Keratinocyte (primary cell): ENCODE measurements around the gene LTF.

Experiments used
- EZH2 ChIP-seq: IDR thresholded peaks from one replicate; pipeline ENCODE4 v1.6.1; 2012; ENCODE audit warnings: inconsistent platforms, mild to moderate bottlenecking, low read length, moderate library complexity
- TF ChIP-seq, protein P1 (sequence below), 3 experiments: IDR thresholded peaks in 1 of 3; conservative IDR thresholded peaks in 1 of 3; optimal IDR thresholded peaks in 1 of 3; 2 replicates in 2 of 3; 3 replicates in 1 of 3; pipeline versions ENCODE3 to v1.5.1; 2011; ENCODE audit warnings: low read length in 3 of 3, mild to moderate bottlenecking in 3 of 3, moderate library complexity in 2 of 3, control low read depth in 1 of 3, inconsistent platforms in 1 of 3; ENCODE audit not compliant: insufficient read depth in 2 of 3; ENCODE audit errors: extremely low read depth in 1 of 3

DNA sequence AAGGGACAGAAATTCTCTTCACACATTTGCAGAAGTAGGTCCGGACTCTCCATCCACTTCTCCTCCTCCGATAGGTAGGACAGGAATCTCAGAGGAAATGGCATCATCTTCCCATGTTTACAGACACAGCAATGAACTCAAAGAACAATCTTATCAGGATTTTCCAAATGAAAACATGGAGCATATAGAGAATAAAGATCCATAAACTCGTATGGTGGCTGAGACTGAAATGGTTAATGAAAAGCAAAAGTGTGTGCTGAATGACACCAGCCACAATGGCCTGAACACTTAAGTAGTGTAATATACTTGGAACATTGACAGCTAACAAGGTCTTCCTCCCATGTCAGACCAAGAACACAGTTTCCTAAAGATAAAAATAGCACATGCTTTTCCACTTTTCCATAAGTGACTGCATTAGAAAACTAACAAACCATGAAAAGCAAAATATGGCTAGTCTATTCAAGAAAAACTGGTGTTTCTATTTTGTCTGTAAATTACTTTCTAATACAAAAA, 51.9 kb downstream of the LTF start:
- TF ChIP-seq, protein P1, sequence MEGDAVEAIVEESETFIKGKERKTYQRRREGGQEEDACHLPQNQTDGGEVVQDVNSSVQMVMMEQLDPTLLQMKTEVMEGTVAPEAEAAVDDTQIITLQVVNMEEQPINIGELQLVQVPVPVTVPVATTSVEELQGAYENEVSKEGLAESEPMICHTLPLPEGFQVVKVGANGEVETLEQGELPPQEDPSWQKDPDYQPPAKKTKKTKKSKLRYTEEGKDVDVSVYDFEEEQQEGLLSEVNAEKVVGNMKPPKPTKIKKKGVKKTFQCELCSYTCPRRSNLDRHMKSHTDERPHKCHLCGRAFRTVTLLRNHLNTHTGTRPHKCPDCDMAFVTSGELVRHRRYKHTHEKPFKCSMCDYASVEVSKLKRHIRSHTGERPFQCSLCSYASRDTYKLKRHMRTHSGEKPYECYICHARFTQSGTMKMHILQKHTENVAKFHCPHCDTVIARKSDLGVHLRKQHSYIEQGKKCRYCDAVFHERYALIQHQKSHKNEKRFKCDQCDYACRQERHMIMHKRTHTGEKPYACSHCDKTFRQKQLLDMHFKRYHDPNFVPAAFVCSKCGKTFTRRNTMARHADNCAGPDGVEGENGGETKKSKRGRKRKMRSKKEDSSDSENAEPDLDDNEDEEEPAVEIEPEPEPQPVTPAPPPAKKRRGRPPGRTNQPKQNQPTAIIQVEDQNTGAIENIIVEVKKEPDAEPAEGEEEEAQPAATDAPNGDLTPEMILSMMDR (optimal IDR thresholded peaks at IDR 0.05 in 1 of 3, IDR thresholded peaks at IDR 0.05 in 1 of 3, conservative IDR thresholded peaks at IDR 0.05 in 1 of 3; ENCODE audit: extremely low read depth in 1 of 3, insufficient read depth in 2 of 3, low read length in 3 of 3) = no peak
- TF ChIP-seq EZH2 = no peak
